GM10847 (cell line): ENCODE measurements around the gene USP26.

Experiments
- POLR2A ChIP-seq: IDR thresholded peaks from 2 replicates; pipeline ENCODE4 v1.6.1; 2011; ENCODE audit not compliant: insufficient read length; ENCODE audit errors: extremely low read depth

The USP26 gene

DNA sequence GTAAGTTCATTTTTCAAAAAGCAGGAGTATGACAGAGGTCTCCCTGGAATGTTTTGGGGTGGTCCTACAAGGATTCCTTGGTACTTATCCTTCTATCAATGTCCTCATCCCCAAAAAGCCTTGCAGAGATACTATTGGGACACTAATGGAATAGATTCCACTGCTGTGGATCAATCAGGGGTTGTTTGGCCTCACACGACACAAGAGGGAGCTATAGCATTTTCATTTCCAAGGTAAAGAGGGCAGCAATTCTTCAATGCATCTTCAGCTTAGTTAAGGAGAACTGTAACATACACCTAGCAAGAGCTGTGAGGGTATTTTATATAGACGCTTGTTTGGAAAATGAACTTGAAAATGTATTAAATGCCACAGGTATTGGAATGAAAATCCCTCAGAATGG lies 50.9 kb downstream of the USP26 start:
- TF ChIP-seq POLR2A, result no peak

DNA sequence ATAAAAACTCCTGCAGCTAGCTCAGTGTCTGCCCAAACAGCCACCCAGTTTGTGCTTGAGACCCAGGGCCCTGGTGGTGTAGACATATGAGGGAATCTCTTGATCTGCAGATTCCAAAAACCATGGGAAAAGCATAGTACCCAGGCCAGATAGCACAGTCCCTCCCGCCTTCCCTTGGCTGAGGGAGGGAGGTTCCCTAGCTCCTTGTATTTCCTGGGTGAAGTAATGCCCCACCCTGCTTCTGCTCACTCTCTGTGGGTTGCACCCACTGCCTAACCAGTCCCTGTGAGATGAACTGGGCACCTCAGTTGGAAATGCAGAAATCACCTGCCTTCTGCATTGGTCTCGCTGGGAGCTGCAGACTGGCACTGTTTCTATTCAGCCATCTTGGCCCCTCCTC lies 54.6 kb downstream of the USP26 start:
- TF ChIP-seq POLR2A, result no peak

DNA sequence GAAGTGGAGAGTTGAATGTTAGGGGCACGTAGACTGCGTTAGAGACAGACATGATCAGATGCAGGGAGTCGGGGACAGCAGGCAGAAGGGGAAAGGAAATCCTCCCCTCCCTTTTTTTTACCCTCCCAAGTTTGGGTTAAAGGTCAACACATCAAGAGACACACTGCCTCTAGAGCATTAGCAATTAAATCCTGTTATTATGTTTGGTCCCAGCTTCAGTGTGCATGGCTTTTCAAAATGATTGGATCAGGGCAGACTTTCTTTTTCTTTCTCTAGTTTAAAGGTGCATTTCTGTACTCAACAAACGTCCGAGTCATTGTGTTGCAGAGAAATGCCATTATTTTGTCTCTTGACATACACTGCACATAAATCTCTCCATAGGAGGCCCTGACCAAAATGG lies 63.9 kb downstream of the USP26 start:
- no peak for TF ChIP-seq POLR2A

DNA sequence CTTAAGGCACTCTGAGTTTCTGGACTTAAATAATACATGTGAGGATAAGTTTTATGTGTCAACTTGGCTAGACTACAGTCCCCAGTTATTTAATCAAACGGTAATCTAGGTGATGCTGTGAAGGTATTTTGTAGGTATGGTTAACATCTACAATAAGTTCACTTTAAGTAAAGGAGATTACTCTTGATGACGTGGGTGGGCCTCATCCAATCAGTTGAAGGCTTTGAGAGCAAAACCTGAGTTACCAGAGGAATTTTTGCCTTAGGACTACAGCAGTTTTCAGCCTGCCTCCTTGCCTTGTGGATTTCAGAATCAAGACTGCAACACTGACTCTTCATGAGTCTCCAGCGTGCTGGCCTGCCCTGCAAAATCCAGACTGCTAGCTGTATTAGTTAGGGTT lies 78.7 kb downstream of the USP26 start:
- no peak for TF ChIP-seq POLR2A

DNA sequence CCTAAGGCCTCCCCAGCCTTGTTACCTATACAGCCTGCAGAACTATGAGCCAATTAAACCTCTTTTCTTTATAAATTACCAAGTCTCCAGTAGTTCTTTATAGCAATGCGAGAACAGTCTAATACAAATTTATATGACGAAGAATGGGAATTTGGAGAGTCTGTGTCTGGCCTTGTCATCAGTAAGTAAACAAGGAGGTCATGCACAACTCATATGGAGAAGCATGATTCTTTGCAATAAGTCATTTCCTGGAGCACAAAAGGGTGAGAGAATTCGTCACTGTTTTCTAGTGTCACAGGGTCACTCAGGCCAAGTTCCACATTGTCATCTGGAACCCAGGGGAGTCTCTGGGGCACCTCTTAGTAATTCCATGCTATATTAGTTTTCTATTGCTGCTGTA lies 89.5 kb downstream of the USP26 start:
- TF ChIP-seq POLR2A, result no peak

DNA sequence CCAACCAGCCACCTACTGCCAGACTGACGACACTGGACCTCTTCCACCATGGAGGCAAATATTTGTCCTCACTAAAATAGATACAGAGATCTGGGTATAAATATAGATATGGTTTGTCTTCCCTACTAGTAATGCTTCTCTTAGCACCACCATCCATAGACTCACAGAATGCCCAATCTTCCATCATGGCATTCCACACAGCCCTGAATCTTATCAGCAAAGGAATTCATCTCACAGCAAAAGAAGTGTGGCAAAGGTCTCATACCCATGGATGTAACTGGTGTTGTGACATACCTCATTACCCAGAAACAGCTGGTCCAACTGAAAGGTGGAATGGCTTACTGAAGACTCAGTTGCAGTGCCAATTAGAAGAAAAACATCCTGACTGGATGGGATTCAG lies 91.3 kb downstream of the USP26 start:
- TF ChIP-seq POLR2A, result no peak

DNA sequence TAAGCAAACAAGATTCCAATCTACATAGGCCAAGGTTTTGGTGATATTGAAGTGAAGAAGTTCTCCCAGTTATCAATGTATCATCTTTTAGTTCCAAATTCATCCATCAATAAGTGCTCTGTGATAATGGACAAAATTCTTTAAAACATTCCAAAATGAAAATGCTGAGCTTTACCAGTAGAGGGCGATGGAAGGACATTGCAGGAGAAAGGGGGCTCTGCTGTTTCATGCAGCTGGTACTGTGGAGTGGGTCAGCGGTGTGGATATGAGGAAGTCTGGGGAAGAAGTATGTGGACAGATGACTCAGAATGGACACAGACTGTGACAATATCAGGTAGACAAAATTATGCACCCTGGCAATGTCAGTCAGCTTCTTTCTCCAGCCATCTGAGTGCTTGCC lies 91.9 kb downstream of the USP26 start:
- no peak for TF ChIP-seq POLR2A

DNA sequence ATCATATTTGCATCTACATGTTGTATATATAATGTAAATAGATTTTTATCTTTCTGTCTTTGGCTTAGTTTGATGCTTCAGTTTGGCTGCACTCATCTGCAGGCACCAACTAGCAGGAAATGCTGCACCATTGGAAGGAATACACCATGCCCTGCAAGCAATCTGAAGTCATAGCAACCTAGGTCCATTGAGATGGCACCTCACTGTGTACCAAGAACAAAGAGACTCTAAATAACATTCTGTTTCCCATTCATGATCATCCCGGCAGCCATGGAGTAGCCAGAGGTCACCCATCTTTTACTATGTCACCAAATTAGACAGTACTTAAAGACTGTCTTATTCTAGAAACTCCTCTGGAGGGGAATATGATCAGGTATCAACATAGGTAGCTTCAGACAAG lies 97.7 kb downstream of the USP26 start:
- no peak for TF ChIP-seq POLR2A

DNA sequence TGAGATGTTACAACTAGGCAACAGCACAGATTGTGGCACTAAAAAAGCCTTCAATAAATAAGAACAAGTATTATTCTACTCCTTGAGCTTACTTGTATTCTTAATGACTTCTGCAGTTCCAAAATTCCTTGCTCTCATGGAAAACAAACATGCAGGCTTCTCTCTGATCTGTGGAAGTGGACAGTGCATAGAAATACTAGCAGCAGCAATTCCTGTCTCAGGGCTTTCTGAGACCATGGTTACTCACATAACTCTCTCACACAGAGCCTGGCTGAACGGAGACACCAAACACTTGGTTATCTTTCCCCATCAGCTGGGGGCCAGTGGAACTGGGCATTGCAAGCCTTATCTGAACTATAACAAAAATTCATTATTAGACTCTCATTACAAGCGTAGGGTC lies 106.1 kb downstream of the USP26 start:
- TF ChIP-seq POLR2A, result no peak

DNA sequence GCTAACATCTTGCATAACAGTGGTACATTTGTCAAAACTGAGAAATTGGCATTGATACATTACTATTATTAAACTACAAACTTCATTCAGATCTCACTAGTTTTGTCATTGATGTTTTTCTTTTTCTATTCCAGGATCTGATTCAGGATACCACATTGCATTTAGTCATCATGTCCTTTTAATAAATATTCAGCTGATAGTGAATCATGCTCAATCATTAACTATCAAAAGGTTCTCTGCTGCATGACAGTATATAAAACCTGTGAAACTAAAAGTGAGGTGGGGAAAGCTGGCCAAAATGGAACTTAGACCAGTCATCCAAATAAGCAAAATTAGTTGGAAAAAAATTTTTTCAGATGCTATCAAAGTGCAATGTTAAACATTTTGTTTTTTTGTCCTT lies 110.4 kb downstream of the USP26 start:
- no peak for TF ChIP-seq POLR2A

DNA sequence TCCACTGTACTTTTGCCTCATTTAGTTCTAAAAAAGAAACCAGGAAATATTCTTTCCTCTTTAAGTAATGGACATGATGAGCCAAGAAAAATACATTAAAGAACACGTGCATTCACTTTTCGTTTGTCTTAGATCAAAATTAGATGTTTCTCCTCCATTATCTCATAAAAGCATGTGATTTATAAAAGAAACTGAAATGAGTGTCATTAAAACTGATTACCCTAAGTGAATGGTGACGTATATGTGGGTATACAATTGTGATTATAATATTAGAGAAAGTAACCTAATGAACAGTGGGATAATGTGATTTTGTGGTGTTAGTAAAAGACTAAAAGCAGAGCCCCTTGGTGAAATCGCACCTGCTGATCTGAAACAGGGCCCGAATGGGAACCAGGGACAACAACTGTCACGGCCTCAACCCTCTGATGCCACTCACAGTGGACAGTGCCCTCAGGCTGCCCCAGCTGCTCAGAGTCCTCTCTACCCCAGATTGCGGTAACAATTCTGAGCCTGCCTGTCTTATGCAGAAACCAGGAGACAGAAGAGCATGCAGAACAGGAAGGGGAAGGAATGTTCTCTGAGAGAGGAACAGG lies 112.8 kb downstream of the USP26 start:
- TF ChIP-seq POLR2A, result no peak

DNA sequence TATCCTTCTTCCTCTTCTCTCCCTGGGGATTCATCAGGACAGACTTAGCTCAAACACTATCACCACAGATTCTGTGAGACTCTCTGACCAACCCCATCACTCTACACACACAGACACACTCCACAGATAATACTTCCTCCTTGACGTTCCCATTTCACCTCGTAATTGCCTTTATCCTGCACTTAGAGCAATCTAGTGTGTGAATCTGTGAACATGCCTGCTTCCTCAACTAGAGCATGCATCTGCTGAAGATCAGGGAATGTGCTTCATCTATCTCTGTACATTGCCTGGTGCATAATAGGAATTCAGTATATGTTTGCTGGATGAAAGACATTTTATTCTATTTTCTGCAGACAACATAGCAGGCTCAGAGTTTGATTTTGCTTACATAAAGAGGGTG lies 113.4 kb downstream of the USP26 start:
- TF ChIP-seq POLR2A, result no peak
